ENCODE results near the gene HMCN2. TPM values are rescaled to one million over a fixed set of nuclear protein-coding genes. Genes with fewer than 3 reads are reported as not detected.

Gene HMCN2
- total RNA-seq, 1 experiment from 2014 or later: 8.6 TPM

DNA sequence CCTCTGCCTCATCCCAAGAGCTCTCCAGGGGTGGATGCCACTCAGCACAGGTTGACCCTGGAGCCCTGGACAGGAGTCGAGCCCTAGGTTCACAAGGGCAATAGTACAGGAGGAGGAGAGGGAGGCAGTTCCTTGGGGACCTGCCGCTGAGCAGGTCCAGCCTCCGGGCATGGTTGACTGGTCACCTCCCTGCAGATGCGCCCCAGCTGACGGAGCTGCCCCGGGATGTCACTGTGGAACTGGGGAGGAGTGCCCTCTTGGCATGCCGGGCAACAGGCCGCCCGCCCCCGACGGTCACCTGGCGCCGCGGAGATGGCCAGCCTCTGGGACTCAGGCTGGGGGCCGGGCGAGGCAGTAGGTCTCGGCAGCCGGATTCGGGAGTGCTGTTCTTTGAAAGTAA, 53.7 kb downstream of the HMCN2 start:
- H3K4me1 ChIP-seq (ENCODE audit: insufficient read depth, low read length): no peaks in the 10 kb centered on the region
- H3K9ac ChIP-seq (ENCODE audit: extremely low read depth, insufficient read length, low read length): no peak overlapping the region
- no peak overlapping the region for H3K56ac ChIP-seq (ENCODE audit: insufficient read length, low read depth, low read length)
- H3K79me1 ChIP-seq (ENCODE audit: insufficient read depth, low read depth, low read length, poor library complexity, severe bottlenecking): no peaks in the 10 kb centered on the region
- H3K4ac ChIP-seq (ENCODE audit: low read depth, low read length): no peak overlapping the region
- TF ChIP-seq, protein P1, sequence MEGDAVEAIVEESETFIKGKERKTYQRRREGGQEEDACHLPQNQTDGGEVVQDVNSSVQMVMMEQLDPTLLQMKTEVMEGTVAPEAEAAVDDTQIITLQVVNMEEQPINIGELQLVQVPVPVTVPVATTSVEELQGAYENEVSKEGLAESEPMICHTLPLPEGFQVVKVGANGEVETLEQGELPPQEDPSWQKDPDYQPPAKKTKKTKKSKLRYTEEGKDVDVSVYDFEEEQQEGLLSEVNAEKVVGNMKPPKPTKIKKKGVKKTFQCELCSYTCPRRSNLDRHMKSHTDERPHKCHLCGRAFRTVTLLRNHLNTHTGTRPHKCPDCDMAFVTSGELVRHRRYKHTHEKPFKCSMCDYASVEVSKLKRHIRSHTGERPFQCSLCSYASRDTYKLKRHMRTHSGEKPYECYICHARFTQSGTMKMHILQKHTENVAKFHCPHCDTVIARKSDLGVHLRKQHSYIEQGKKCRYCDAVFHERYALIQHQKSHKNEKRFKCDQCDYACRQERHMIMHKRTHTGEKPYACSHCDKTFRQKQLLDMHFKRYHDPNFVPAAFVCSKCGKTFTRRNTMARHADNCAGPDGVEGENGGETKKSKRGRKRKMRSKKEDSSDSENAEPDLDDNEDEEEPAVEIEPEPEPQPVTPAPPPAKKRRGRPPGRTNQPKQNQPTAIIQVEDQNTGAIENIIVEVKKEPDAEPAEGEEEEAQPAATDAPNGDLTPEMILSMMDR (conservative IDR thresholded peaks at IDR 0.05): no peak
- peaks cover 0 to 10% (median 0%) of the 10 kb centered on the region in 3 experiments; a peak in 6 of 7 replicates for H3K36me3 Mint-ChIP-seq (ENCODE audit: insufficient read depth in 1 of 3, low read depth in 3 of 3)
- H2BK120ac ChIP-seq (ENCODE audit: low read depth, low read length, poor library complexity, severe bottlenecking): no peak overlapping the region
- no peak overlapping the region for H2BK20ac ChIP-seq (ENCODE audit: low read depth, low read length, poor library complexity, severe bottlenecking)
- H3K23me2 ChIP-seq (ENCODE audit: insufficient read length, low read depth, low read length, poor library complexity, severe bottlenecking): no peaks in the 10 kb centered on the region
- no peak overlapping the region for H2BK15ac ChIP-seq (ENCODE audit: low read depth, low read length)
- no peak overlapping the region for H3K23ac ChIP-seq (ENCODE audit: insufficient read length, low read depth, low read length)
- H3K27me3 Mint-ChIP-seq (ENCODE audit: low read depth): no peaks in the 10 kb centered on the region
- no peaks in the 10 kb centered on the region for H3K79me2 ChIP-seq (ENCODE audit: insufficient read depth, low read length)
- no peak overlapping the region for H3K18ac ChIP-seq (ENCODE audit: insufficient read length, low read depth, low read length)
- H2BK5ac ChIP-seq (ENCODE audit: insufficient read length, low read length): no peak overlapping the region
- no peaks in the 10 kb centered on the region for H3K27me3 ChIP-seq (ENCODE audit: insufficient read depth, low read length)
- no peak overlapping the region for H3T11ph ChIP-seq (ENCODE audit: low read length)
- H4K91ac ChIP-seq (ENCODE audit: insufficient read length, low read depth, low read length): no peak overlapping the region
- no peak for DNase-seq
- H3K4me3 Mint-ChIP-seq: no peak overlapping the region; a peak in 1 of 5 replicates
- WGBS (ENCODE audit: extremely low coverage, insufficient read length, low lambda C conversion rate): no CpG with 5 or more reads among the region's 19 CpGs
- H4K5ac ChIP-seq (ENCODE audit: insufficient read length, low read depth, low read length): no peak overlapping the region
- H3K9me3 ChIP-seq (ENCODE audit: control insufficient read depth, low read depth, low read length): no peaks in the 10 kb centered on the region
- H2BK12ac ChIP-seq (ENCODE audit: insufficient read length, low read depth, low read length): no peak overlapping the region
- H3K27ac ChIP-seq (ENCODE audit: insufficient read length, low read depth, low read length): no peak overlapping the region
- H4K20me1 ChIP-seq (ENCODE audit: control insufficient read depth, insufficient read depth, insufficient read length): no peaks in the 10 kb centered on the region
- no peak overlapping the region for H2AK5ac ChIP-seq (ENCODE audit: insufficient read length, low read length)
- no peak overlapping the region; a peak in 1 of 7 replicates for H3K27ac Mint-ChIP-seq
- no peak overlapping the region for H2AFZ ChIP-seq (ENCODE audit: low read length)
- no peaks in the 10 kb centered on the region for H3K9me3 Mint-ChIP-seq
- H3K4me1 Mint-ChIP-seq: peaks cover 16 to 48% of the 10 kb centered on the region in 2 experiments
- H3K4me2 ChIP-seq (ENCODE audit: insufficient read depth, insufficient read length, low read length): no peak overlapping the region
- no peak overlapping the region for H4K8ac ChIP-seq (replicated peaks; ENCODE audit: insufficient read length, low read depth, low read length)
- H3K14ac ChIP-seq (ENCODE audit: insufficient read depth, low read length): no peak overlapping the region

Measured in H9 (cell line).